ENCODE results near the gene MVP.
"Not testable (repeated sequence)": the region's sequence is repeated elsewhere in the genome, so short reads cannot be mapped to it uniquely, and the experiment has no call there.

Gene MVP

DNA sequence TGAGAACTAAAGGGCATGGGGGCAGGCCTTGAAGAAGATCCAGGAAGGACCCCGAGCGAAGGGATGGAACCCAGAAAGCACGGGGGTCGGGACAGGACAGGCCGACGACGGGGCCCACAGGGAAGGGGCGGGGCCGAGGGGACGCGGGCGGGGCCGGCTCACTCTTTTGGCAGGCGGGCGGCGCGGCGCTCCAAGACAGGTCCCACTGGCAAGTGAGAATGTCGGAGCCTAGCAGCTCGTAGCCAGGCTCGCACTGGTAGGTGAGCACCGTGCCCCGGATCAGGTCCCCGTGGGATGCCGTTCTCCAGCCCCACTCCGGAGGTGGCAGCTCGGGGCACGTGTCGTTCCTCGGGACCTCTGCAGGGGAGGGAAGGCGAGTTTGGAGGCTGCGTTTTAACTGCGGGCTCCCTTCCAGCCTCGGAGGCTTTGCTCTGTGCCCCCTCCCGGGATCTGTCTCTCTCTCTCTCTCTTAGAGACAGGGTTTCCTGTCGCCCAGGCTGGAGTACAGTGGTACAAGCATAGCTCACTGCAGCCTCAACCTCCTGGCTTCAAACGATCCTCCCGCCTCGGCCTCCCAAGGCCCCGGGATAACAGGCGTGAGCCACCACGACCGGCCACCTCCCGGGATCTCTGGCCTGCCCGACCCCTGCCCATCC is 56.5 kb downstream of the MVP start:
- no peak for FAIRE-seq
- no peak for DNase-seq (ENCODE audit: insufficient read length, low spot score)
- TF ChIP-seq, protein P1, sequence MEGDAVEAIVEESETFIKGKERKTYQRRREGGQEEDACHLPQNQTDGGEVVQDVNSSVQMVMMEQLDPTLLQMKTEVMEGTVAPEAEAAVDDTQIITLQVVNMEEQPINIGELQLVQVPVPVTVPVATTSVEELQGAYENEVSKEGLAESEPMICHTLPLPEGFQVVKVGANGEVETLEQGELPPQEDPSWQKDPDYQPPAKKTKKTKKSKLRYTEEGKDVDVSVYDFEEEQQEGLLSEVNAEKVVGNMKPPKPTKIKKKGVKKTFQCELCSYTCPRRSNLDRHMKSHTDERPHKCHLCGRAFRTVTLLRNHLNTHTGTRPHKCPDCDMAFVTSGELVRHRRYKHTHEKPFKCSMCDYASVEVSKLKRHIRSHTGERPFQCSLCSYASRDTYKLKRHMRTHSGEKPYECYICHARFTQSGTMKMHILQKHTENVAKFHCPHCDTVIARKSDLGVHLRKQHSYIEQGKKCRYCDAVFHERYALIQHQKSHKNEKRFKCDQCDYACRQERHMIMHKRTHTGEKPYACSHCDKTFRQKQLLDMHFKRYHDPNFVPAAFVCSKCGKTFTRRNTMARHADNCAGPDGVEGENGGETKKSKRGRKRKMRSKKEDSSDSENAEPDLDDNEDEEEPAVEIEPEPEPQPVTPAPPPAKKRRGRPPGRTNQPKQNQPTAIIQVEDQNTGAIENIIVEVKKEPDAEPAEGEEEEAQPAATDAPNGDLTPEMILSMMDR (IDR thresholded peaks at IDR 0.05; ENCODE audit: insufficient read depth, missing control alignments), result no peak

DNA sequence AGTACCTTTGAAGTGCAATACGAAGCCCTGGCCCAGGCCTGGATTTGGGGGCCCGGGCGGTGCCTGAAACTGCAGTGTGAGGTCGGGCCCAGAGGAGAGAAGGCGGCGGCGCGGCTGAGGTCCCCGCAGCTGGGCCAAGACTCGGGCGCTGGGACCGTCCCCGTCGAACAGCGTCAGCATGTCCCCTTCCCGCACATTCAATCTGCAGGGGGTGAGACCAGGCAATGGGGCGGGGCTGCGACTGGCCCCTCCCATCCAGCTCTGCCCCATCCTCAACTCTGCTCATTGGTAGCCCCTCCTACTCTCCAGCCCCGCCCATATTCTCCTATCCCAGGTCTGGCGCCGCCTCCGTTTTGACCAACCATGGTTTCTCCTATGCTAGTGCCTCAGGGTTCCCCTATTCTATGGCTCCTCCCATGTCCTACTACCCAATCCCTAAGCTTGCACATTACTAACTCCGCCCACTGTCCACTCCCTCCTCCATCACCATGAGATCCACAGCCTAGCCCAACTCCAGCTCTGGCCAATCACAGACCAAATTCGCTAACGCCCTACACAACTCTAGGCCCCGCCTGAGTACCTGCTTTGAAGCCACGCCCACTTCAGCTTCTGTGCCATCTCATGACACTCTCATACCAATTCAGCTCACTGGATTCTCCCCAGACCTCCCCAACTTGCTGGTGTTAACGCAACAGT is 57.2 kb downstream of the MVP start:
- TF ChIP-seq, protein P1 (IDR thresholded peaks at IDR 0.05; ENCODE audit: insufficient read depth, missing control alignments), result no peak
- no peak for DNase-seq (ENCODE audit: insufficient read length, low spot score)

DNA sequence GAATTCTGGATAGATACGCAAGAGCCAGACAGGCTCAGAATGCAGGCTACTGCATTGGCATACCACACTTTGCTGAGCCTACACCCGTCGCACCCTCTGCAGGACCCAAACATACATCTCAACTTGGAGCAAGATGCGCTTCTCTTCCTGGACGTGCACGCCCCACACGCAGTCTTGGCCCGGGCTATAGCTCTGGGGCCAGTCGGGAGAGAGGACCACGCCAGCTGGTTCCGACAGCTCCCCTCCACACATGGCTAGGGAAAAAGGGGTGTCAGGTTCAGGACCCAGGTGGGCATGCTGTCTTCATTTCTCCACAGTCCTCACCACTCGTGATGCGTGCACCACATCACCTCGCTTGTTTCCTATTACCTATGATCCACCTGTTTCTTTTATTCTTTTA is 57.9 kb downstream of the MVP start:
- DNase-seq (ENCODE audit: insufficient read length, low spot score), result no peak
- no peak for FAIRE-seq
- TF ChIP-seq, protein P1 (IDR thresholded peaks at IDR 0.05; ENCODE audit: insufficient read depth, missing control alignments), result no peak

More for the DNA sequence above, 57.2 kb downstream of the MVP start:
- no peak for FAIRE-seq

DNA sequence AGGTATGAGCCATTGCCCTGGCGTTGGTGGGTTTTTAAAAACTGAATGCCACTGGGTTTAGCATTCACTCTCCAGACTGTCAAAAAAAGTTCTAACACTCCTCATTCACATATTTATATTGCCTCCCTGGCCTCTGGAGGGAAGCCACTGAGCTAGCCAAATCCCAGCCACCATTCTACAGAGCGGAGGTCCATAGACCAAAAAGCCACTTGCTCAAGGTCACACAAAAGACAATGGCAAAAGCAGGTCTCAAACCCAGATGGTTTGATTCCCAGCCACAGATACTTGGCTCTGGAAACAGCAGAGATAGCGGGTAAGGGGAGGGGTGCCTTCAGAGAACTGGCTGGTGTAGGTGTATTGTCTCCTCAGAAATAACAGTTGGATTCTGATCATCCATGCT is 60.8 kb downstream of the MVP start:
- no peak for FAIRE-seq
- TF ChIP-seq, protein P1 (IDR thresholded peaks at IDR 0.05; ENCODE audit: insufficient read depth, missing control alignments), result no peak

DNA sequence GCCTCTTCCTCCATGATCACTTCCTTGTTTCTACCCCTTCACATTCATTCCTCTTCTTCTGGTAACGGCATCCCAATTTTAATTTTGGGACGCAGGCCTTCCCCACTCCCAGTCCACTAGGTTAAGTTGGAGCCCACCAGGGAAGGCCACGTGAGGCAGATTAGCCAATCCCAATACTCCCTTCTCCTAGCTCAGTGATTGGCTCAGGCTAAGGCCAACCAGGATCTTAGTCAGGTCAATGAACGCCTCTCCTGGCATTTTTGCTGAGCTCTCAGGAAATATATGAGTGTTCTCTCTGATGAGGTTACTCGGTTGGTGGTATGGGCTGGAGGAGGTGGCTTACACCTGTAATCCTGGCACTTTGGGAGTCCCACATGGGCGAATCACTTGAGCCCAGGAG is 63.7 kb downstream of the MVP start:
- TF ChIP-seq, protein P1 (IDR thresholded peaks at IDR 0.05; ENCODE audit: insufficient read depth, missing control alignments), result no peak
- DNase-seq (ENCODE audit: insufficient read length, low spot score), result no peak
- no peak for FAIRE-seq

More for the DNA sequence above, 60.8 kb downstream of the MVP start:
- no peak for DNase-seq (ENCODE audit: insufficient read length, low spot score)

DNA sequence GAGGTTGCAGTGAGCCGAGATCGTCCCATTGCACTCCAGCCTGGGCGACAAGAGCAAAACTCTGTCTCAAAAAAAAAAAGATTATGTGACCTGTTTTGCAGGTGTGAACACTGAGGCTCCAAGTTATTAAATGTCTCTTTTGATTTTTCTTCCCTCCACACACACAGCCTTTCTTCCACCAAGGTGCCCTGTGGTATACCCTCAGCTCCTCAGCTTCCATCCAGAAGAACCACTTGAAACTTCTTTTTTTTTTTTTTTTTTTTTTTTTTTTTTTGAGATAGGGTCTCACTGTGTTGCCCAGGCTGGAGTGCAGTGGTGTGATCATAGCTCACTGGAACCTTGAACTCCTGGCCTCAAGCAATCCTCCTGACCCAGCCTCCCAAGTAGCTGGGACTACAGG is 69.1 kb downstream of the MVP start:
- not testable (repeated sequence) for DNase-seq (ENCODE audit: insufficient read length, low spot score)

DNA sequence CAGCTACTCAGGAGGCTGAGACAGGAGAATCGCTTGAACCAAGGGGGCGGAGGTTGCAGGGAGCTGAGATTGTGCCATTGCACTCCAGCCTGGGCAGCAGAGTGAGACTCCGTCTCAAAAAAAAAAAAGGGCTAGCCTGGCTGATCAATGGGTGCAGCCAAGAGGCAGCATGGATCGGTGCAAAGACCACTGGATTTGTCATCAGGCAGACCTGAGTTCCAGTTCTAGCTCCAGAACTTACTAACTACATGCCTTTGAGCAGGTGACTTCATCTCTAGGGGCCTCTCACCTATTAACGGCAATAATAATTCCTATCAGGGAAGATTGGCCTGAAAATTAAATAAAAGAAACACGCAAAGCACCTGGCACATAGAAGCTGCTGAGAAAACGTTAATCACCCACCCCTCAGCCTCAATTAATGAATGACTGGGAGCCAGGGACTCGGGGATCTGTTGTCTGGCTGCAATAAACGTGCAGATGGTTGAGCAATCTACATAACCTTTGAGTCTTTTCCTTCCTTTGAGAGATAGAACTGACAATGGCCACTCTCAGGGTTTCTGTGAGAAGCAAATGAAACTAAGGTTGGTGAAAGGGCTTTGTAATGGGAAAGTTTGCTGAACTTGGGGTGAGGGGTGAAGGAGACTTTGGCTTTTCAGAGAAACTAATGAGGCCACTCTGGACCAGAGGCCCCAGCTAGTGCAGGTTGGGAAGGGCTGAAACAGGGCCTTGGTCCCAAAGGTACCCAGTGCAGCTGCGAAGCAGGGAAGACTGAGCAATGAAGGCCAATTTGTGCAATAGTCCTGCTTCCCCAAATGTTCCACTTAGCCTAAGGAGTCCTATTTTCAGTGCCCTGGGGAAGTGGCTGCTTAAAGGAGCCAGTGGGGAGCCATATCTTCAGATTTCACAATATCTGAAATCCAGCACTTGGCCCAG is 71.5 kb downstream of the MVP start:
- TF ChIP-seq, protein P1 (IDR thresholded peaks at IDR 0.05; ENCODE audit: insufficient read depth, missing control alignments), result no peak
- DNase-seq (ENCODE audit: insufficient read length, low spot score) (no peak), FAIRE-seq (no peak)

More for the DNA sequence above, 69.1 kb downstream of the MVP start:
- not testable (repeated sequence) for FAIRE-seq
